Mesodermal cell (in vitro differentiated cells): Measurements from ENCODE around the gene CACNA1G.

Experiments used
- H3K27ac ChIP-seq: 2 replicates; pipeline ENCODE4 v1.7.0; 2013; ENCODE audit warnings: mild to moderate bottlenecking, low read depth, low read length, moderate library complexity; ENCODE audit not compliant: severe bottlenecking
- H3K36me3 ChIP-seq: 2 replicates; pipeline ENCODE4 v1.7.1; 2013; ENCODE audit warnings: mild to moderate bottlenecking, low read length, moderate library complexity; ENCODE audit not compliant: control insufficient read depth, insufficient read depth
- H3K4me1 ChIP-seq: one replicate; pipeline ENCODE4 v1.7.1; 2013; ENCODE audit warnings: mild to moderate bottlenecking, low read length; ENCODE audit not compliant: insufficient read depth, control insufficient read depth, poor library complexity, severe bottlenecking
- H3K4me3 ChIP-seq: 2 replicates; pipeline ENCODE4 v1.7.0; 2013; ENCODE audit warnings: low read length, control low read depth, mild to moderate bottlenecking; ENCODE audit not compliant: insufficient read depth, poor library complexity, severe bottlenecking; ENCODE audit errors: extremely low read depth
- H3K9me3 ChIP-seq: 2 replicates; pipeline ENCODE4 v1.7.1; 2013; ENCODE audit warnings: mild to moderate bottlenecking, low read length, moderate library complexity; ENCODE audit not compliant: control insufficient read depth
- WGBS, 2 experiments: methylation state at CpG; one replicate each; pipeline ENCODE4 v1.1.5; 2013; ENCODE audit warnings: missing lambda C conversion rate in 2 of 2; ENCODE audit not compliant: insufficient coverage in 2 of 2; 5-methylcytosine and 5-hydroxymethylcytosine counted together

CACNA1G gene

DNA sequence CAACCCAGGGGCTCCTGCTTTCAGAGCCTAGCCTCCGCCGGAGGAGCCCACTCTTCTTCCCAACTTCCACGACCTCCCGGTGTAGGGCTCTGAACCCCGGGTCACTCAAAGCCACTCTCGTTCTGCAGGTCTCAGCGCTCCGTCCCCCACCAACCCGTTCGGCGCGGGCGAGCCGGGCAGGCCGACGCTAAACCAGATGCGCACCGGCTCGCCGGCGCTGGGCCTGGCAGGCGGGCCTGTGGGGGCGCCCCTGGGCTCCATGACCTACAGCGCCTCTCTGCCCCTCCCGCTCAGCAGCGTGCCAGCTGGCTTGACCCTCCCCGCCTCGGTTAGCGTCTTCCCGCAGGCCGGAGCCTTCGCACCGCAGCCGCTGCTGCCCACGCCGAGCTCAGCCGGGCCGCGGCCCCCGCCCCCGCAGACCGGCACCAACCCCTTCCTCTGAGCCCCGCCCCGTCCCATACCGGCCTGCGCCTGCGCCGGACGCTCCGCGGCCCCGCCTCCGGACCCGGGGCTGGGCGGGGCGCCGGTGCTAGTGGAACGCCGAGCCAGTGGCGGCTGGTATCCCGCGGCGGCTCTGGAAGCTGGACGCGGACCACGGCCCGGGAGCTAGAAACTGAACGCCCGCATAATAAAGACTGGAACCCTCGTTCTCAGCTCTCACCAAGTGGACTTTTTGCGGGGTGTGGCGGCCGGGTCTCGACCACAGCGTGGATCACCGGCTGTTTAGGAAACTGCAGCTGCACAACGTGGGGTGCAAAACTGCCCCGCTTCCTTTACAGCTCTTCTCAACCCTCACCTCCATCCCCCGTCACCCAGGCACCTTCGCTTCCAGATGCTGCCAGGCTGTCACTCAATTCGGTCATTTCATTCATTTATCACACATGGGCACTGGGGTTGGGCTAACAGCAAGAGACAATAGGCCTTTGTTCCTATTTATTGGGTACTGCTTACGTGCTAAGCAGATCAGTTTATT, 18.5 kb upstream of the CACNA1G start:
- no peaks in the 10 kb centered on the region for H3K9me3 ChIP-seq
- 5% methylated on average over 68 to 70 of the region's 82 CpGs for WGBS, 2 experiments
- H3K4me3 ChIP-seq, result peak overlapping the region; percentile 45
- H3K36me3 ChIP-seq, result no peaks in the 10 kb centered on the region
- peak overlapping the region; percentile 12 for H3K27ac ChIP-seq
- H3K4me1 ChIP-seq, result peaks cover 7% of the 10 kb centered on the region

GRCh38 chr17:50542795-50543774, 17.4 kb upstream of the CACNA1G start:
- Histone ChIP-seq H3K36me3 (no peaks in the 10 kb centered on the region), H3K4me1 (peaks cover 12% of the 10 kb centered on the region), H3K27ac (peak overlapping the region; percentile 12), H3K4me3 (peak overlapping the region; percentile 45), H3K9me3 (no peaks in the 10 kb centered on the region)
- 83 to 88% methylated on average over 11 to 14 of the region's 16 CpGs for WGBS, 2 experiments

GRCh38 chr17:50544516-50544915, 16.0 kb upstream of the CACNA1G start:
- Histone ChIP-seq H3K4me1 (peaks cover 12% of the 10 kb centered on the region), H3K4me3 (no peak overlapping the region), H3K27ac (no peak overlapping the region), H3K36me3 (no peaks in the 10 kb centered on the region), H3K9me3 (no peaks in the 10 kb centered on the region)
- 86 to 94% methylated on average over 7 of the region's 7 CpGs for WGBS, 2 experiments

DNA sequence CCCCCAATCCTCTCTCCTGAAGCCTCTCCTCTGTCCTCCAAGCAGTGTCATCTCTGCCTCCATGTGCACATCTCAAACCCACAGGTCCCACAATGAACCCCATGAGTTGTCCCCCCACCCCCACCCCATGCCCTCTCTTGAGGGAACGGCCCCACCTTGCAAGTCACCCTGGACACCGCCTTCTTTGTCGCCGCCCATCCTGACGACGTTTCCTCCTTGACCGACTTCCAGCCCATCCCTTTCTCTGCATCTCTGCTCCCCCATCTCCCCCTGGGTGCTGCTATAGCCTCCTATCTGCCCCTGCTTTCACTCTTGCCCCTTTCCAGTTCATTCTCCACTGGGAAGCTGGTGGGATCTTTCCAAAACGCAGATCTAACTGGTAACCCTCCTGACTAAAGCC, 15.2 kb upstream of the CACNA1G start:
- WGBS, 2 experiments, result 69 to 71% methylated on average over 7 to 8 of the region's 8 CpGs

DNA sequence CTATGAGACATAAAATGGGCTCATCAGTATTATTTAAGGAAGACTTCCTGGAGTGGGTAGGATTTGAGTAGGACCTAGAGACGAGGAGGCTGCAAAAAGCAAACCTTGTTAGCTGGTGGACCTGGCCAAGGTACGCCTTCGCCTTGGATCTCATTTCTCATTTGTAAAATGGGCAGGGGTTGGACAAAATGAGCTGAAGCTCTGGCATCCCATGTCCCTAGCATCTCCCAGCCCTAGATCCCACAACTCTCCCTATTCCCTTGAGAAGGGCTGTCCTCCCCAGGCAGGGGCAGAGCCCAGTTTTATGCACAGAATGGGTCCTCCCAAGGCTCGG, 13.8 kb upstream of the CACNA1G start:
- Histone ChIP-seq H3K4me3 (peak overlapping the region; percentile 57), H3K36me3 (no peaks in the 10 kb centered on the region), H3K27ac (no peak overlapping the region), H3K4me1 (peaks cover 12% of the 10 kb centered on the region), H3K9me3 (no peaks in the 10 kb centered on the region)
- 29 to 66% methylated on average over 2 to 4 of the region's 4 CpGs for WGBS, 2 experiments

More for the DNA sequence above, 15.2 kb upstream of the CACNA1G start:
- H3K9me3 ChIP-seq, result no peaks in the 10 kb centered on the region
- peaks cover 12% of the 10 kb centered on the region for H3K4me1 ChIP-seq
- H3K27ac ChIP-seq, result no peak overlapping the region
- H3K36me3 ChIP-seq, result no peaks in the 10 kb centered on the region
- H3K4me3 ChIP-seq, result no peak overlapping the region

GRCh38 chr17:50547035-50547735, 13.3 kb upstream of the CACNA1G start, which contains the start of gene SPATA20:
Gene SPATA20 (plus strand): TSS chr17:50547174. CDS start chr17:50547209, 35 bp downstream.
- 3 to 4% methylated on average over 31 to 42 of the region's 42 CpGs for WGBS, 2 experiments
- H3K4me3 ChIP-seq, result peak within 1 kb of the TSS; percentile 57
- H3K36me3 ChIP-seq, result no peaks in the 10 kb centered on the region
- H3K4me1 ChIP-seq, result peaks cover 12% of the 10 kb centered on the region
- H3K9me3 ChIP-seq, result no peaks in the 10 kb centered on the region
- H3K27ac ChIP-seq, result no peak within 1 kb of the TSS

DNA sequence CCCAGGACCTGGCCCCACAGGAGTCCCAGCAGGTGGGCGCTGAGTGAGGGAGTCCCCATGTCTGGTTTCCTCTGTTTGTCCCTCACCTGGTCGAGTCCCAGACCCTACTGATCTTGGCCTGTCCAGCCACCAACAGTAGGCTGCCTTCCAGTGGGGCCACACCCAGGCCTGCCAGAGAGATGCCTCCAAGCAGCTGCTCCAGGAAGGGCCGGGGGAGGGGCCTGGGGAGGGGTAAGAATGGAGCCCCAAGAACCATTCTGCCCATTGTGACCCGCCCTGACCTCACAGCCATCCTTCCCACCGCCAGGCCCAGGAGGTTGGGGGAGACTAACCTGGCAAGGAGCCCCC, 12.8 kb upstream of the CACNA1G start:
- WGBS, 2 experiments, result 86 to 93% methylated on average over 1 to 3 of the region's 5 CpGs
- Histone ChIP-seq H3K9me3 (no peaks in the 10 kb centered on the region), H3K27ac (no peak overlapping the region), H3K4me1 (peaks cover 8% of the 10 kb centered on the region), H3K36me3 (no peaks in the 10 kb centered on the region), H3K4me3 (peak overlapping the region; percentile 57)

- 95 to 96% methylated on average over 10 to 18 of the region's 18 CpGs for WGBS, 2 experiments
- no peaks in the 10 kb centered on the region for H3K9me3 ChIP-seq
- H3K4me1 ChIP-seq, result peaks cover 5% of the 10 kb centered on the region
- no peaks in the 10 kb centered on the region for H3K36me3 ChIP-seq
- H3K4me3 ChIP-seq, result no peak overlapping the region
- H3K27ac ChIP-seq, result no peak overlapping the region
These were observed 11.7 kb upstream of the CACNA1G start for GRCh38 chr17:50548831-50549230.

DNA sequence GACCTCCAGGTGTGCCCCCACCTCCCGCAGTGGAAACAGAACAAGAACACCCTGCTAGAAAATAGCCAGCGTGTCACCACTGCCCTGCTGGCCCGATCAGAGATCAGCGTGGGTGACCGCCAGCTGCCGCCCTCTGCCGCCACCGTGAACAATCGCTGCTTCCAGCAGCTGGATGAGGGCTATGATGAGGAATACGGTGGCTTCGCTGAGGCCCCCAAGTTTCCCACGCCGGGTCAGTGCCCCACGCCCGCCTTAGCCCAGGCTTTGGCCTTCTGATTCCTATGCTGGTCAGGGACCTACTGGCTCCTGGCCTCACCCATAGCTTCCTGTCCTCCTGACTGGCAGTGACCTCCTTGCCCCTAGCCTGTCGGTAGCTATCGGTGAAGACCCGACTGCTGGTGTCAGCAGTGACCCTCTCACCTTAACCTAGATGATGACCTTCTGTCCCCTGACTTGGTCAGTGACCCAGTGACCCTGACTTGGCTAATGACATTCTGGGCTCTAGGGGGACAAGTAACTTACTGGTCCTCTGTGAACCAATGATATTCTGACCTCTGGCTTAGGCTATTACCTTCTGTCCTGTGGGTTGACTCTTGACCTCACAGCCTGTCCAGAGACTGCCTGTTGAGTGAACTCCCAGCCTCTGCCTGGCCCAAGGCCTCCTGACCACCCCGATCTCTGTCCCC, 11.1 kb upstream of the CACNA1G start:
- Histone ChIP-seq H3K27ac (no peak overlapping the region), H3K4me1 (peaks cover 5% of the 10 kb centered on the region), H3K4me3 (no peak overlapping the region), H3K36me3 (no peaks in the 10 kb centered on the region), H3K9me3 (no peaks in the 10 kb centered on the region)
- WGBS, 2 experiments, result 95 to 96% methylated on average over 17 to 18 of the region's 19 CpGs

GRCh38 chr17:50549969-50550368, 10.5 kb upstream of the CACNA1G start:
- Histone ChIP-seq H3K27ac (no peak overlapping the region), H3K4me3 (no peak overlapping the region), H3K9me3 (no peaks in the 10 kb centered on the region), H3K36me3 (no peaks in the 10 kb centered on the region), H3K4me1 (peaks cover 5% of the 10 kb centered on the region)
- 93 to 99% methylated on average over 8 to 11 of the region's 11 CpGs for WGBS, 2 experiments
